Measurements from ENCODE around the gene SLC10A1.
"Not testable (repeated sequence)": the region's sequence is repeated elsewhere in the genome, so short reads cannot be mapped to it uniquely, and the experiment has no call there.

Gene SLC10A1

DNA sequence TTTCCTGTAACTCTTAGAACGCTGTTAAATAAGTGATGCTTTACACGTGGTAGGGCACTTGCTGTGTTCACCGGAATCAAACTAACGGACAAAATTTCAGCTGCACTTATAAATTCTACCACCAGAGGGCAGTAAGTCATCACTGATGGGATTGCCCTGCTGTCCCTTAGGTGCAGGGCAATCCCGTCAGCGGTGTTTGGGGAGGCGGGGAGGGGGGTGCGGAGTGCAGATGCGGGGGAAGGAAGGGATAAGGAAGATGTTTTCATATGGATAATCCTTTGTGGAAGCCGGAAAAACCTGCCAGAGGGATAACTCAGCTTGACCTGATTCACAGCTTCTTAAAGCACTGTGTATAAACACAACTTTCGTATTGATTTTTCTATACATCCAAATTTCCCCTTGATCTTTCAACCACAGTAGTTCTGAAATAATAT, 21.7 kb upstream of the SLC10A1 start:
- peak; percentile 58 for DNase-seq
- CTCF ChIA-PET: interaction anchor here (0.8 to 2.5 kb wide), 13 partner anchors 10 to 1000 kb away, joined by 3 to 27 read pairs (median 6); no protein-coding TSS in a partner anchor
- H3K9me3 Mint-ChIP-seq: no peaks in the 10 kb centered on the region
- peaks cover 17% of the 10 kb centered on the region for H3K27me3 Mint-ChIP-seq
- H3K4me3 Mint-ChIP-seq: no peak overlapping the region
- no peaks in the 10 kb centered on the region for H3K36me3 Mint-ChIP-seq
- no peak overlapping the region for H3K27ac Mint-ChIP-seq
- no peaks in the 10 kb centered on the region for H3K4me1 Mint-ChIP-seq

DNA sequence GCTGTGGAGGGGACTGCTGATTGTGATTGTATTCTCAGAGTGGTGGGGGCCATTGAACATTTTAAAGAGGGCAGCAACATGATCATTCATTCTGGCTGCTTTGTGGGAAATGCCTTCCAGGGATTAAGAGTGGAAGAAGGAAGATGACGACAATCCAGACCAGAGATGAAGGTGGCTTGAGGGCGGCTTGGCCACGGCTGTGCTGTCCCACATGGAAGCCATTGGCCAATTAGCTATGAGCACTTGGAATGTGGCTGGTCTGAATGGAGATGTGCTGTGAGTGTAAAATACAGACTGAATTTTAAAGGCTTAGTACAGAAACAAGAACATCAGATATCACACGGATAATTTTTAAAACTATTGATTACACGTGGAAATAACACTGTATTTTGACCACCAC, 19.2 kb upstream of the SLC10A1 start:
- H3K9me3 Mint-ChIP-seq: no peaks in the 10 kb centered on the region
- no peak for DNase-seq
- H3K4me3 Mint-ChIP-seq: no peak overlapping the region
- CTCF ChIA-PET: interaction anchor here (1.4 to 1.5 kb wide), 2 partner anchors 212 kb away, joined by 4 to 7 read pairs; no protein-coding TSS in a partner anchor
- H3K36me3 Mint-ChIP-seq: no peaks in the 10 kb centered on the region
- H3K4me1 Mint-ChIP-seq: no peaks in the 10 kb centered on the region
- H3K27ac Mint-ChIP-seq: no peak overlapping the region
- peaks cover 17% of the 10 kb centered on the region for H3K27me3 Mint-ChIP-seq

DNA sequence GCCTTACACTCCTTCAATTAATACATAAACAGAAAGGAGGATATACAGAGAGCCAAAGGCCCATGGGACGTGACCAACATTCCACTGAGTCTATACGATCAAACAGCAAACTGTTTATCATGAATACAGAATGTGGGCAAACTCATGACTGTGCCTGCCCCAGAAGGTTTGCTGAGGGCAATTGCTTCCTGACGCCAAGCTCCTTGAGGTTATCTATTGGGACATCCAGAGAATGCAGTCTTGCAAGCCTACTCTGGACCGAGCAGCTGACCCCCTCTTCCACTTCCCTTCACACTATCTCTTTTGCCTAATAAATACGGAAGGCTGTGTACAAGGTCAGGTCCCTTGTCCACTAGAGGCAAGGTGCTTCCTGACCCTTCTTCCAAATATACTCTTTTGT, 18.5 kb upstream of the SLC10A1 start:
- Mint-ChIP-seq H3K36me3 (no peaks in the 10 kb centered on the region), H3K9me3 (no peaks in the 10 kb centered on the region), H3K4me3 (no peak overlapping the region), H3K27me3 (peaks cover 19% of the 10 kb centered on the region), H3K27ac (no peak overlapping the region), H3K4me1 (no peaks in the 10 kb centered on the region)
- CTCF ChIA-PET: interaction anchor here (1.4 kb wide), 1 partner anchor 212 kb away, joined by 4 read pairs; no protein-coding TSS in a partner anchor
- no peak for DNase-seq

DNA sequence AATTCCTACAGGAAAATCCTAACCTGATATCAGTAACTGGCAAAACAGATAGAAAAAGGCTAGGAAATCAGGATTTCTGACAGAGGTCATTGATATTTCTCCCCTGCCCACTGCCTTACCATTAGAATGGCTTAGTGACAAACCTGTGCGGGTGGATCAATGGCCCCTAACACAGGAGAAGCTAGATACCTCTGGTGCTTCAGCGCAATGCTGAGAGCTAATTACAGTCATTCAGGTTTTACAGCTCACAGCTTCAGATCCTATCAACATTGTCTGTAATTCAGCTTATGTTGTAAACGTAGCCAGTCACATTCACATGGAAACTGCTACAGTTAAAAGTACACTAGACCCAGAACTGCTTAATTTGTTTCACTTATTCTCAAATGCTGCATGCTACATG, 17.4 kb upstream of the SLC10A1 start:
- CTCF ChIA-PET: no interaction called here
- H3K27me3 Mint-ChIP-seq: peaks cover 12% of the 10 kb centered on the region
- DNase-seq: no peak
- H3K36me3 Mint-ChIP-seq: no peaks in the 10 kb centered on the region
- no peak overlapping the region for H3K27ac Mint-ChIP-seq
- no peaks in the 10 kb centered on the region for H3K9me3 Mint-ChIP-seq
- H3K4me1 Mint-ChIP-seq: no peaks in the 10 kb centered on the region
- no peak overlapping the region for H3K4me3 Mint-ChIP-seq

DNA sequence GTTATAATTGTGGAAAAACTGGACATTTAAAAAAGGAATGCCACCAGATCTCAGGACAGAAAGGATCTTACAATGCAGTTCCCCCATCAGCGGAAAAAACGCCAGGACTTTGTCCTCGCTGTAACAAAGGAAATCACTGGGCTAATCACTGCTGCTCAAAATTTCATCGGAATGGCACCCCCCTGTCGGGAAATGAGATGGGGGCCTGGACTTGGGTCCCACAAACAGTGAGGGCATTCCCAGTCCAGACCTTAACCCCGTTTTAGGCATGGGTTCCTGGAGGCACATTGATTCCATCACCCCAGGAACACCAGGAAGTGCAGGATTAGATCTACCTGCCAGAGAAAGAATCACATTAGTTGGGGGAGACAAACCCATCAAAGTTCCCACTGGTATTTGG, 16.3 kb upstream of the SLC10A1 start:
- CTCF ChIA-PET: interaction anchor here (1.0 kb wide), 1 partner anchor 215 kb away, joined by 4 read pairs; no protein-coding TSS in a partner anchor

DNA sequence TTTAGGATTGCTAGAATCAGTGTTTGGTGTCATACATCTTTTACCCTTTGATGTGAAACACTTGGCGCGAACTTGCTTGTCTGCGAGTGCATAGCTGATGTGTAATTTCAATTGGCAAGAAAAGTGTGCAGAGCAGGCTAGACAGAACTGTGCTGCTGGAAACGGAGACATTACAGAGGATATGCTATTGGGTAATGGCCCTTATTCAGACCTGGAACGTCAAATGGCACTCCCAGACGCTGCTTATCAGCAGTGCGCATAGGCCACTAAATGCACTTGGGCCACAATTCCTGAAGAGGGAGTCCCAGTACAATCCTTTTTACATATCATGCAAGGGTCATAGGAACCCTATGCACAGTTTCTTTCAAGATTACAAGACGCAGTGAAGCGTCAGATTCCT, 15.7 kb upstream of the SLC10A1 start:
- H3K36me3 Mint-ChIP-seq: no peaks in the 10 kb centered on the region
- no peaks in the 10 kb centered on the region for H3K9me3 Mint-ChIP-seq
- no peak for DNase-seq
- no peak overlapping the region for H3K27ac Mint-ChIP-seq
- no peak overlapping the region for H3K4me3 Mint-ChIP-seq
- peaks cover 9% of the 10 kb centered on the region for H3K27me3 Mint-ChIP-seq
- H3K4me1 Mint-ChIP-seq: no peaks in the 10 kb centered on the region
- CTCF ChIA-PET: interaction anchor here (1.0 kb wide), 1 partner anchor 216 kb away, joined by 4 read pairs; no protein-coding TSS in a partner anchor

More for the DNA sequence above, 16.3 kb upstream of the SLC10A1 start:
- H3K36me3 Mint-ChIP-seq, H3K4me1 Mint-ChIP-seq, H3K27ac Mint-ChIP-seq, H3K27me3 Mint-ChIP-seq, H3K9me3 Mint-ChIP-seq, DNase-seq, H3K4me3 Mint-ChIP-seq: not testable (repeated sequence)

DNA sequence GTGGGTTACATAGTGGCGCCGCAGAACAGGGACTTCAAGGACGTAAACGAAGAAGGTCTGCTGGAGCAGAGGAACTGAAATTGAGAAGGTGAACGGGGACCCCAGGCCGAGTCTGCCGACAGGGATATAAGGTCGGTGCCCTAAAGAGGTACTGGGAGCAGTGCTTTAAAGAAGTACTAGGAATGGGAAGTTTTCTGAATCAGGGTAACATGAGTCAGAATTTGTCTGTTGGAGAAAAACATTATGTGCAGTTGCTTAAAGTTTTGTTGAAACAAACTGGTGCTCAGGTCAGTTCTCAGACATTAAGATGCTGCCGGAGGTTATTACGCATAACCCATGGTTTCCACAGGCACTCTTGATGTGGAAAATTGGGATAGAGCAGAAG, 14.8 kb upstream of the SLC10A1 start:
- no peak for DNase-seq
- peaks cover 13% of the 10 kb centered on the region for H3K27me3 Mint-ChIP-seq
- no peak overlapping the region for H3K27ac Mint-ChIP-seq
- no peak overlapping the region for H3K4me3 Mint-ChIP-seq
- no peaks in the 10 kb centered on the region for H3K4me1 Mint-ChIP-seq
- CTCF ChIA-PET: no interaction called here
- H3K9me3 Mint-ChIP-seq: no peaks in the 10 kb centered on the region
- no peaks in the 10 kb centered on the region for H3K36me3 Mint-ChIP-seq

DNA sequence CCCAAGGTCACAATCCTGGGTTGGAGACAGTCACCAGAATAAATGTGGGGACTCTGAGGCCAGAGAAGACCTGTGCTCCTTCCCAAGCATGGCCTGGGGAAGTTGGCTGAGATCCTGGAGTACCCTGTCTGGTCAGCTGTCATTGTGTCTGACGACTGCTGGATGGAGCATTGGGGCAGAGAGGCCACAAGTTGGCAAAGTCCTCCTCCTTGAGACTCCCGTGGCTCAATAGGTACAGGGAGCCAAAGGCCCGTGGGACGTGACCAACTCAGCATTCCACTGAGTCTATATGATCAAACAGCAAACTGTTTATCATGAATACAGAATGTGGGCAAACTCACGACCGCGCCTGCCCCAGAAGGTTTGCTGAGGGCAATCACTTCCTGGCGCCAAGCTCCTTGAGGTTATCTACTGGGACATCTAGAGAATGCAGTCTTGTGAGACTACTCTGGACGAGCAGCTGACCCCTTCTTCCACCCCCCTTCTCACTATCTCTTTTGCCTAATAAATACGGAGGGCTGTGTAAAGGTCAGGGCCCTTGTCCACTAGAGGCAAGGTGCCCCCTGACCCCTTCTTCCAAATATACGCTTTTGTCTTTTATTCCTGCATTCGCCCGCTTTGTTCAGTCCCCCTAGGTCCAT, 14.3 kb upstream of the SLC10A1 start:
- Mint-ChIP-seq H3K9me3 (no peaks in the 10 kb centered on the region), H3K36me3 (no peaks in the 10 kb centered on the region), H3K27ac (no peak overlapping the region), H3K27me3 (peaks cover 15% of the 10 kb centered on the region), H3K4me3 (no peak overlapping the region), H3K4me1 (no peaks in the 10 kb centered on the region)
- CTCF ChIA-PET: interaction anchor here (1.0 kb wide), 1 partner anchor 227 kb away, joined by 3 read pairs; no protein-coding TSS in a partner anchor
- no peak for DNase-seq

DNA sequence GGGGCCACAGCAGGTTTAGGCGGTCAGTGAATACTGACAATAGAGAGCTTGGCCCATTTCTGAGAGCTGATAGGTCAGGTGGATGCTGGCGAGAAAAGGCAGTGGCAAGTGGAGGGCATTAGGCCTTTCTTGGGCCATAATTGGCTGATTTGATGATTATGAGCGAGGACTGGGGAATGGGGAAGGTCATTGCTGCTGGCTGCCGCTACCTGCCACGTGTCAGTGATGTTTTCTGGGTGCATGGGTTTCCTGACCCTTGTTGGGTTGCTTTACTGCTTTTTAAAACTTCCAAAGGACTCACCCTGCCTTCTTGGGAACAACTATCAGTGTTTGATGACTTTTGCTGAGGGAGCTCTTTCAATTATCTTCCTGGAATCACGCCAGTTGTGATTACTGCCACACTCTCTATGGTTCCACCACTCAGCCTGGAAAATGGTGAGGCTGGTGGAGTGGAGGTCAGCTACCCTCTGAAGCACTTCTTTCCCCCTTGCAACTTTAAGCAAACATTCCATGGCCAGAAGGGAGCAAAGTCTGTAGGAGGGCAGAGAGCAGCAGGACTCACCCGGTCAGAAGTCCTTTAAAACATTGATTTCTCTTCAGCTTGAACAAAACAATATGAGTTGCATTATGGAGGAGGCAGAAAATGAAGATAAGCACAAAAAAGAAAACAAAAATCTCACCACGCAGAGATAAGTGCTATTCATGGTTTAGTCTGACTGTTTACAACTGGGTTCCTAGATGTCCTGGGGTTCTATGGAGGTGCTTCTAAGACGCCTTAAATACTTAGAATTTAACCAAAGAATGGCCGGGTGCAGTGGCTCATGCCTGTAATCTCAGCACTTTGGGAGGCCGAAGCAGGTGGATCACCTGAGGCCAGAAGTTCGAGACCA, 12.1 kb upstream of the SLC10A1 start:
- no peaks in the 10 kb centered on the region for H3K4me1 Mint-ChIP-seq
- peaks cover 15% of the 10 kb centered on the region for H3K27me3 Mint-ChIP-seq
- H3K27ac Mint-ChIP-seq: no peak overlapping the region
- DNase-seq: no peak
- H3K36me3 Mint-ChIP-seq: no peaks in the 10 kb centered on the region
- no peak overlapping the region for H3K4me3 Mint-ChIP-seq
- no peaks in the 10 kb centered on the region for H3K9me3 Mint-ChIP-seq
- CTCF ChIA-PET: interaction anchor here (2.2 to 2.7 kb wide), 2 partner anchors 10 to 219 kb away, joined by 9 to 10 read pairs; no protein-coding TSS in a partner anchor

DNA sequence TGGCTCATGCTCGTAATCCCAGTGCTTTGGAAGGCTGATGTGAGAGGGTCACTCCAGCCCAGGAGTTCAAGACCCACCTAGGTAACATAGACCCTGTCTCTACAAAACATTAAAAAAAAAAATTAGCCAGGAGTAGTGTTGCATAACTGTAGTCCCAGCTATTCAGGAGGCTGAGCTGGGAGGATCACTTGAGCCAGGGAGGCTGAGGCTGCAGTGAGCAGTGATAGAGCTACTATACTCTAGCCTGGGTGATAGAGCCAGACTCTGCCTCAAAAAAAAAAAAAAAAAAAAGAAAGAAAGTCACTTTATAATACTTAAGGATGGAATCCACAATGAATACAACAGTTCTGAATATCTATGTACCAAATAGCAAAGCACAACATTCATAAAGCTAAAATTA, 10.2 kb upstream of the SLC10A1 start:
- Mint-ChIP-seq H3K36me3 (no peaks in the 10 kb centered on the region), H3K4me1 (no peaks in the 10 kb centered on the region), H3K27me3 (peaks cover 16% of the 10 kb centered on the region), H3K9me3 (no peaks in the 10 kb centered on the region), H3K4me3 (no peak overlapping the region), H3K27ac (no peak overlapping the region)
- no peak for DNase-seq
- CTCF ChIA-PET: interaction anchor here (2.2 to 2.7 kb wide), 2 partner anchors 12 to 221 kb away, joined by 9 to 10 read pairs; no protein-coding TSS in a partner anchor

DNA sequence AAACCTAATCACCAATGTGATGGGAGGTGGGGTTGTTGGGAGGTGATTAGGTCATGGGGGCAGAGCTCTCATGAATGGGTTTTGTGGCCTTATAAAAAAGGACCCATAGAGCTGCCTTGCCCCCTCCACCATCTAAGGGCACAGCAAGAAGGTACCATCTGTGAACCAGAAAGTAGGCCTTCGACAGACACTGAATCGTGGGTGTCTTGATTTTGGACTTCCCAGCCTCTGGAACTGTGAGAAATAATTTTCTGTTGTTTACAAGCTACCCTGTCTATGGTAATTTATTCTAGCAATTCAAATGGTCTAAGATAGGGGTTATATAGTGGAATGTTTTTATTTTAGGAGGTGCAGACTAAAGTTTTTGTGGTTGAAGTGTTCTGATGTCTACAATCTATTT, 7.9 kb upstream of the SLC10A1 start:
- CTCF ChIA-PET: no interaction called here
- no peak overlapping the region for H3K27ac Mint-ChIP-seq
- no peak for DNase-seq
- no peaks in the 10 kb centered on the region for H3K4me1 Mint-ChIP-seq
- H3K27me3 Mint-ChIP-seq: peaks cover 11% of the 10 kb centered on the region
- H3K36me3 Mint-ChIP-seq: no peaks in the 10 kb centered on the region
- H3K9me3 Mint-ChIP-seq: no peaks in the 10 kb centered on the region
- no peak overlapping the region for H3K4me3 Mint-ChIP-seq

DNA sequence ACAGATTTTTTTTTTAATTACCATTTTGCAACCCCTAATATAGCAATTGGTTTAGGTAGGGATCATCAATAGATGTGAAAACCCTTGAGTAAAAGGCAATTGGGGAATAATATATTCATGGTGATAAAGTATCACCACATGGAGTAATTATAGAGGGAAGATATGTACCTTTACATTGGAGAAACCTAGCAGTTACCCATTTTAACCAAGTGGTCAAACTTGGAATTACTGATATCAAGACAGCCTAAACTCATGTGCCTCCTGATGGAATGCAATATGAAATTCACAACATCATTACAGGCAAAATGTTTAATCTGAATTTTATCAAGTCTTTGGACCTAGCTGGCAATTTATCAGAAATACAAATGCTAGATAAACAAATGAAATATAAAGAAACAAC, 6.7 kb upstream of the SLC10A1 start:
- Mint-ChIP-seq H3K27ac (no peak overlapping the region), H3K27me3 (peaks cover 11% of the 10 kb centered on the region), H3K9me3 (no peaks in the 10 kb centered on the region), H3K4me3 (no peak overlapping the region), H3K4me1 (no peaks in the 10 kb centered on the region), H3K36me3 (no peaks in the 10 kb centered on the region)
- no peak for DNase-seq
- CTCF ChIA-PET: no interaction called here

DNA sequence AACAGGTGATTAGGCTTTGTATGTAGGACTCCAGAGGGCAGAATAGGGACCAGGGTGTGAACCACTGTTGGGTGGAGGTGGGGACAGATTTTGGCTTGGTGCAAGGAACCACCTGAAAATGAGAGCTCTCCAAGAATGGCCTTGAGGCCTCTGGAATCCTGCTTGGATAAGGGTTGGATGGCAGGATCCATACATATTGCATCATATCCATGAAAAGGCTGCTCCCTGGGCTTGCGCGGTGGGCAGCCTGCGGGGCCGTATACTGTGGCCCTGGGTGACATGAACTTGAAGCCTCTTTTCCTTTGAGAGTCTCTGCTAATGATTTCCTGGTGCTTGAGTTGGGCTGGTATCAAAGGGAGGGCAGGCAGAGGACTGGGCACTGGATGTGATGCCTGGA, 1.3 kb upstream of the SLC10A1 start:
- H3K4me1 Mint-ChIP-seq: no peaks in the 10 kb centered on the region
- H3K27me3 Mint-ChIP-seq: peaks cover 14% of the 10 kb centered on the region
- CTCF ChIA-PET: no interaction called here
- no peak overlapping the region for H3K27ac Mint-ChIP-seq
- no peak for DNase-seq
- H3K36me3 Mint-ChIP-seq: no peaks in the 10 kb centered on the region
- H3K9me3 Mint-ChIP-seq: no peaks in the 10 kb centered on the region
- no peak overlapping the region for H3K4me3 Mint-ChIP-seq

DNA sequence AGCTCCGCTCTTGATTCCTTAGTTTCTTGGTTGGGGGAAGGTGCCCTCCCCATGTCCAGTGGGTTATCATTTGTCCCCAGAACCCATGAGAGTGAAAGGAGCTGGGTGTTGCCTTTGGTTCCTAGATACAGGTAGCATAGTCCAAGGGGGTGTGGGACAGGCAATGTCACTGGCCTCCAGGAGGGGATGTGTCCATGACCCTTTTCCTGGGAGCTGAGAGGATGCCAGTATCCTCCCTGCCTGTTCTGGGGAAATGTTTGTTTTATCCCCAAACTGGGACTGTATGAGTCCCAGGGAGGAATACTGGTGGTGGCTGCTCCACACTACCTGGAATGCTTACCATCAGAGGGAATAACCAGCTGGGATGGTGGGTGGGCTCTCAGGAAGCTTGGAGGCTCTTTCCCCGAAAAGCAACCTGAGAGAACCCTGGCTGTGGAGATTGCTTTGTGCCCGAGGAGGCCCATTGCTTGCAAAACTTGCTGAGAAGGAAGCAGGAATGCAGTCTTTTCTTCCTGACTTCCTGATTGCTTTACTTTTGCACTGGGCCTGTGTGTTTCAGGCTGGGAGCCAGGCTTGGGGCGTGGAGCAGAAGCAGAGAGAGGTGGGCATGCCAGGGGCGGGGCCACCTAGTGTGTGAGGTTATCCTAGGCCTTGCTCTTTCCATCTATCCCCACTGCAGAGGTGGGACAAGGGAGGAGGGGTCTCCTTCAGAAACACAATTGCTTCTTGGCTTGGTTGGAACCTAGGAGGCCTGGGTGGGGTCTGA, 715 bp upstream of the SLC10A1 start:
- H3K36me3 Mint-ChIP-seq: no peaks in the 10 kb centered on the region
- CTCF ChIA-PET: no interaction called here
- no peaks in the 10 kb centered on the region for H3K9me3 Mint-ChIP-seq
- H3K4me3 Mint-ChIP-seq: no peak overlapping the region
- DNase-seq: no peak
- H3K4me1 Mint-ChIP-seq: no peaks in the 10 kb centered on the region
- peaks cover 14% of the 10 kb centered on the region for H3K27me3 Mint-ChIP-seq
- no peak overlapping the region for H3K27ac Mint-ChIP-seq

Measured in activated naive CD4-positive, alpha-beta T cell treated with anti-CD3 and anti-CD28 coated beads, Interleukin-2, amount 10 ng/mL, durations not matched to agents 7 days and 5 days (primary cell).